ENCODE results near the gene LAIR2. TPM values are rescaled to one million over a fixed set of nuclear protein-coding genes. Genes with fewer than 3 reads are reported as not detected.
A peak's percentile ranks its signal among the peaks of the same experiment; 100 is the strongest.

Gene LAIR2
- total RNA-seq, 3 donors from 2014 or later: not detected

DNA sequence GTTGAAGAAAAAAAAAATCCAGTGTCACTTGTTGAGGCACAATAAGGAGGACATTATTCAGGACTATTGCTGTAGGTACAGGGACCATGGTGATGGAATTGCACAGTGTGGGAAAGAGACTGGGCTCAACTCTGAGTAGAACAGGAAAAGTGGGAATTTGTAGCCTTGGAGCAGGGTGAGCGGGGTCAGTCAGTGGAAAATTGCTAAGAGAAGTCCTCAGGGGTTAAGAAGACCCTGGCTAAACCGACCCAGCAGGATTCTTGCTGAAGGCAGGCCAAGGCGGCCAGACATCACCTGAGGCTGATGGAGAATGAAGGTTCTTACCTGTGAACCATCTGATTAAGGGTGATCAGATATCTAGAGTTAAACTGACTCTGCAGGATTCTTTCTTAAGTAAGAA is 12.5 kb downstream of the LAIR2 start:
- TF ChIP-seq, protein P1, sequence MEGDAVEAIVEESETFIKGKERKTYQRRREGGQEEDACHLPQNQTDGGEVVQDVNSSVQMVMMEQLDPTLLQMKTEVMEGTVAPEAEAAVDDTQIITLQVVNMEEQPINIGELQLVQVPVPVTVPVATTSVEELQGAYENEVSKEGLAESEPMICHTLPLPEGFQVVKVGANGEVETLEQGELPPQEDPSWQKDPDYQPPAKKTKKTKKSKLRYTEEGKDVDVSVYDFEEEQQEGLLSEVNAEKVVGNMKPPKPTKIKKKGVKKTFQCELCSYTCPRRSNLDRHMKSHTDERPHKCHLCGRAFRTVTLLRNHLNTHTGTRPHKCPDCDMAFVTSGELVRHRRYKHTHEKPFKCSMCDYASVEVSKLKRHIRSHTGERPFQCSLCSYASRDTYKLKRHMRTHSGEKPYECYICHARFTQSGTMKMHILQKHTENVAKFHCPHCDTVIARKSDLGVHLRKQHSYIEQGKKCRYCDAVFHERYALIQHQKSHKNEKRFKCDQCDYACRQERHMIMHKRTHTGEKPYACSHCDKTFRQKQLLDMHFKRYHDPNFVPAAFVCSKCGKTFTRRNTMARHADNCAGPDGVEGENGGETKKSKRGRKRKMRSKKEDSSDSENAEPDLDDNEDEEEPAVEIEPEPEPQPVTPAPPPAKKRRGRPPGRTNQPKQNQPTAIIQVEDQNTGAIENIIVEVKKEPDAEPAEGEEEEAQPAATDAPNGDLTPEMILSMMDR (IDR thresholded peaks at IDR 0.05): no peak
- H3K4me1 ChIP-seq (ENCODE audit: low read depth): no peaks in the 10 kb centered on the region
- intact Hi-C loops (cut with DNase I, micrococcal nuclease): no loop called here
- no peaks in the 10 kb centered on the region for H3K9me3 ChIP-seq
- no peak for DNase-seq
- H3K4me3 ChIP-seq: no peak overlapping the region
- no peaks in the 10 kb centered on the region for H3K36me3 ChIP-seq (ENCODE audit: low read depth)
- ATAC-seq: no peak

DNA sequence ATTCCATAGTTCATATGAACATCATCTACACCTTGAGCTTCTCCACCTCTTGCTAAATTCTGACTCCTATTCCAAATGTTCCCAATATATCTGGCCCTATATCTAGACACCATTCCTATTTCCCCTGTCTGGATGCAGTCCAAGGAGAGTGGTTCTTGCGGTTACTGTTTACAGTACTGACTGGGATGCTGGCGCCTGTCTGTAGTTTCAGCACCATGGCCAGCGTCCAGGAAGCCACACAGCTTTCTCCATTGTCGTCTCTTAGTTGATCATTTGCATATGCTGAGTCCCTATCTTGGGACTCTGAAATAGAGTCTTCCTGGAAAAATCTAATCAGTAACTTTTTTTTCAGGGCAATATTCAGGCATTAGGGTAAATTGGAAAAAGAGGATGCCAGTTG is 14.9 kb downstream of the LAIR2 start:
- TF ChIP-seq, protein P1 (IDR thresholded peaks at IDR 0.05): no peak
- H3K36me3 ChIP-seq (ENCODE audit: low read depth): no peaks in the 10 kb centered on the region
- no peak overlapping the region for H3K4me3 ChIP-seq
- intact Hi-C loops (cut with DNase I, micrococcal nuclease): no loop called here
- no peaks in the 10 kb centered on the region for H3K4me1 ChIP-seq (ENCODE audit: low read depth)
- peak; percentile 72 for ATAC-seq
- peak in 2 of 3 donors; percentile 65 to 78 for DNase-seq
- no peaks in the 10 kb centered on the region for H3K9me3 ChIP-seq

DNA sequence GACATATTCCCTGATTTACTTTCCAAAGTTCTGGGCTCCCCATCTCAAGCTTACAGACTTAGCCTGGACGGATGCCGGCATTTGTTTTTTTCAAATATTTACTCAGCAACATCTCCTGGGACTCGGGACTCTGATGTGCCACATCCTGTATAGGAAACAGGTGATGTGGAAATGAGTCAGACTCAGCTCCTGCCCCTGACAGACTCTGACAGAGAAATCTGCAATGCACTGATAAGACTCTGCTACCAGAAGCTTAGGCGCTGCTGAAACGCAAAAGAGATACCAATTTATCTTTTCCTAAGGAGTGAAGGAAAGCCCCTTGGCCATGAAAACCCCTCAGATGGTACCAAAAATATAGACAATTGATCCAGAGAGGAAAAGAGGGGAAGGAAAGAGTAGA is 16.2 kb downstream of the LAIR2 start:
- intact Hi-C loops (cut with DNase I, micrococcal nuclease): no loop called here
- H3K4me1 ChIP-seq (ENCODE audit: low read depth): no peaks in the 10 kb centered on the region
- H3K4me3 ChIP-seq: no peak overlapping the region
- TF ChIP-seq, protein P1 (IDR thresholded peaks at IDR 0.05): no peak
- DNase-seq: no peak
- H3K36me3 ChIP-seq (ENCODE audit: low read depth): no peaks in the 10 kb centered on the region
- H3K9me3 ChIP-seq: no peaks in the 10 kb centered on the region
- ATAC-seq: no peak

DNA sequence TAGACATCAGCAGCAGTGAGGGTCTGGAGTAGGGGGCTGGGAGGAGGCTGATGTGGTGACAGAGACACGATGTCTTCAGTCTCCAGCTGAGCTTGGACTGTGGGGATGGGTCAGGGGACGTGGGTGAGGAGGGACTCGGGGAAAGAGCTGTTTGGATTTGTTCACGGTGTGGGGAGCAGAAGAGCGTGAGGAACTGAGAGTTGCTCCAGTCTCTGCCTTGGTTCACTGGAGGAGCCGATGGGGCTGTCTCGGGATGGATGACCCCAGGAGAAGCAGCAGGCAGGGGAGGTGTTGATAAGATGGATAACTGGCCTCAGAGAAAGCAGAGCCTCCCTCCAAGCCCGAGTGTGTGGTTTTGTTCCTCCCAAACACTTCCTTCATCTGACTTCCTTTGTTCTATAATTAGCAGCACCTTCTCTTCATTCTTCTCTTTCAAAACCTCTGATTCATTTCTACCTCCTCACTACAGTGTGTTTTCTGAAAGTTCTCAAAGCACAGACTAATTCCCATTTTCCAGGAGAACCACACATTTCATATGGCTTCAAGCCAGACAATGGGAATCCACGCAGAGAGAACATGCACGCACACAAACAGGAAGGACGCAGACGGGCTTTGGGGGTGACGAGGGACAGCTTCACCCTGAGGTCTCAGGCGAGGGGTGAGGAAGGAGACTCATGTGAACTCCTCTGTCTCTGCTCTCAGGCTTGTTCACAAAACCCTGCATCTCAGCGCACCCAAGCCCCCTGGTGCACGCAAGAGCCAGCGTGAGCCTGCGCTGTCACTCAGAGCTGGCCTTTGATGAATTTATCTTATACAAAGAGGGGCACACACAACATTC is 18.6 kb downstream of the LAIR2 start:
- Histone ChIP-seq H3K36me3 (ENCODE audit: low read depth) (no peaks in the 10 kb centered on the region), H3K4me3 (no peak overlapping the region), H3K9me3 (no peaks in the 10 kb centered on the region), H3K4me1 (ENCODE audit: low read depth) (no peaks in the 10 kb centered on the region)
- no peak for DNase-seq
- TF ChIP-seq, protein P1 (IDR thresholded peaks at IDR 0.05): no peak
- ATAC-seq: no peak
- intact Hi-C loops (cut with DNase I, micrococcal nuclease): no loop called here

DNA sequence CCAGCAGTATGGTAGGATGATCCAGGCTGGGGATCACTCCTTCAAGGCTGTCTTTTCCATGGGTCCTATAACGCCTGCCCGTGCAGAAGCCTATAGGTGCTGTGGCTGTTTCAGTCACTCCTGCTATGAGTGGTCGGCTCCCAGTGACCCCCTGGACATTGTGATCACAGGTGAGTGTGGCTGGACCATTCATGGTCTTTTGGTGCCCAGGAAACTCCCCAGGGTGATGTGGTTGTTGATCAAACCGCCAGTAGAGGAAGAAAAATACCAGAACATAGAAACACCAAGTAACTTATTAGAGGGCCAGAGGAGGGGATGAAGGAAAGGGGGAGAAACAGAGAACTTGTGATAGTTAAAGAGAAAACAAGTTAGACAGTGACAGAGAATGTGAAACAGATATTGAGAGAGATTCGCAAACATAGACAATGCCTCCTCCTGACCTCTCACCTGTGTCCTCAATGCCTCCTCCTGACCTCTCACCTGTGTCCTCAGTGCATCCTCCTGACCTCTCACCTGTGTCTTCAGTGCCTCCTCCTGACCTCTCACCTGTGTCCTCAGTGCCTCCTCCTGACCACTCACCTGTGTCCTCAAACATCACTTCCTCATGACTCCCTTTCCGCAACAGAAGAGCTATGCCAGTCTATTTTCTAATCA is 19.4 kb downstream of the LAIR2 start:
- no peak overlapping the region for H3K4me3 ChIP-seq
- DNase-seq (no peak), ATAC-seq (no peak)
- no peaks in the 10 kb centered on the region for H3K36me3 ChIP-seq (ENCODE audit: low read depth)
- TF ChIP-seq, protein P1 (IDR thresholded peaks at IDR 0.05): no peak
- H3K9me3 ChIP-seq: no peaks in the 10 kb centered on the region
- no peaks in the 10 kb centered on the region for H3K4me1 ChIP-seq (ENCODE audit: low read depth)
- intact Hi-C loops (cut with DNase I, micrococcal nuclease): no loop called here

Measured in mucosa of descending colon (tissue), 3 donors.